GM12892 (cell line): Measurements from ENCODE around the gene FGF11.

Experiments used
- POLR2A ChIP-seq: IDR thresholded peaks from 2 replicates; pipeline ENCODE4 v1.6.1; 2011; ENCODE audit warnings: low read depth, low read length, control low read depth
- POLR2AphosphoS5 ChIP-seq: IDR thresholded peaks from 2 replicates; pipeline ENCODE4 v1.6.1; 2011; ENCODE audit warnings: low read depth, low read length, control low read depth

DNA sequence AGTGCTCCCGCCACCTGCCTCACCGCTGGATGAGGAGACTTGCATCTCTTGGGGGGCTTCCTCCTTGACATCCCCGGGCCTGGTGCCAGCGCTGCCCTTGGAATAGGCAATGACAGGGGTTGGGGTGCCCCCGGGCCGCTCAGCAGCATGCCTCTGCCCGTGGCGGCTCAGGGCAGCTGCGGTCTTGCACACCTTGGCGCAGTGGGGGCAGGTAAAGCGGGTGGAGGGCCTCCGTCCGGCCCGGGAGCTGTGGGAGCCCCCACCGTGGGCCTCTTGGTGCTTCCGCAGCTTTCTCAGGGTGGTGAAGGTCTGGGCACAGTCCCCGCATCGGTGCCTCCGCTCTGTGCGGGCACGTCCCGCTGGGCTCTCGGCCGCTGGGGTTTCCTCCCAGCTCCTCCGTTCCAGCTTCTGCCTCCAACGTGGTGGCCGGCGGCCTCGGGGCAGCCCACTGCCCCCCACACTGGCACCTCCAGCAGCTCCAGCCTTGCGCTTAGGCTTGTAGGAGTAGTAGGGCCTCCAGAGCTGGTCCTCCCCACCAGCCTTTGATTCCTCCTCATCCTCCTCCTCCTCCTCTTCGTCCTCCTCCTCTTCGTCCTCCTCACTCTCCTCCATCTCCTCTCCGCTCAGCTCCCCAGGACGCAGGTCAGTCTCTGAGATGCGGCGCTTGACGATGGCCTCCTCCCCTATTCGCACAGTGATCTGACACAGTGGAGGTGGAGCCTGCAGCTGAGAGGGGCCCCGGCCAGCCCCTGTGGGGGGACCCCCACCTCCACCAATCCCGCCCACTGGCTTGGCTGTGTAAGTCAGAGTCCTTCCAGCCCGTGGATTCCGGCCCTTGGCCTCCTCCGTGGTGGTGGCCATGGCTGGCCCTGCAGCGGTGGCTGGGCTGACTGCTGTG, 23.4 kb downstream of the FGF11 start:
- TF ChIP-seq POLR2A (no peak), POLR2AphosphoS5 (no peak)
